PC-9 (cell line): Measurements from ENCODE around the gene CLDN20.

Experiments
- CTCF ChIP-seq: fragments of 200-600 bp; sonication (generic); conservative IDR thresholded peaks from 2 replicates; pipeline ENCODE4 v1.6.1; 2017; ENCODE audit warnings: mixed run types, antibody characterized with exemption, mild to moderate bottlenecking, moderate library complexity
- EZH2 ChIP-seq: fragments of 200-600 bp; sonication (generic); IDR thresholded peaks from 2 replicates; pipeline ENCODE4 v1.8.0; 2017; ENCODE audit warnings: antibody characterized with exemption, low read depth

- no peak for TF ChIP-seq CTCF
- no peak for TF ChIP-seq EZH2
Measured at GRCh38 chr6:155247618-155248007, 16.2 kb upstream of the CLDN20 start.
